ENCODE data around the gene TRIP12.

GRCh38 chr2:229930656-229931055 is 8.8 kb upstream of the TRIP12 start:
- no peak for TF ChIP-seq CTCF (IDR thresholded peaks at IDR 0.05)
- no peak for TF ChIP-seq POLR2A (IDR thresholded peaks at IDR 0.05)
